GM10266 (cell line): ENCODE measurements around the gene PEMT.

ENCODE experiments used
- DNase-seq: peaks from one replicate; pipeline ENCODE4 v3.0.0; 2012; ENCODE audit errors: extremely low spot score
- TF ChIP-seq, protein P1 (sequence below): IDR thresholded peaks from 2 replicates; pipeline ENCODE4 v1.5.1; 2012; ENCODE audit warnings: mild to moderate bottlenecking, low read depth; ENCODE audit not compliant: control insufficient read depth, insufficient read depth; ENCODE audit errors: missing control alignments

PEMT gene

GRCh38 chr17:17575360-17576251, 15.9 kb downstream of the PEMT start:
- no peak for DNase-seq
- TF ChIP-seq, protein P1, sequence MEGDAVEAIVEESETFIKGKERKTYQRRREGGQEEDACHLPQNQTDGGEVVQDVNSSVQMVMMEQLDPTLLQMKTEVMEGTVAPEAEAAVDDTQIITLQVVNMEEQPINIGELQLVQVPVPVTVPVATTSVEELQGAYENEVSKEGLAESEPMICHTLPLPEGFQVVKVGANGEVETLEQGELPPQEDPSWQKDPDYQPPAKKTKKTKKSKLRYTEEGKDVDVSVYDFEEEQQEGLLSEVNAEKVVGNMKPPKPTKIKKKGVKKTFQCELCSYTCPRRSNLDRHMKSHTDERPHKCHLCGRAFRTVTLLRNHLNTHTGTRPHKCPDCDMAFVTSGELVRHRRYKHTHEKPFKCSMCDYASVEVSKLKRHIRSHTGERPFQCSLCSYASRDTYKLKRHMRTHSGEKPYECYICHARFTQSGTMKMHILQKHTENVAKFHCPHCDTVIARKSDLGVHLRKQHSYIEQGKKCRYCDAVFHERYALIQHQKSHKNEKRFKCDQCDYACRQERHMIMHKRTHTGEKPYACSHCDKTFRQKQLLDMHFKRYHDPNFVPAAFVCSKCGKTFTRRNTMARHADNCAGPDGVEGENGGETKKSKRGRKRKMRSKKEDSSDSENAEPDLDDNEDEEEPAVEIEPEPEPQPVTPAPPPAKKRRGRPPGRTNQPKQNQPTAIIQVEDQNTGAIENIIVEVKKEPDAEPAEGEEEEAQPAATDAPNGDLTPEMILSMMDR, result no peak

GRCh38 chr17:17573912-17574311, 17.6 kb downstream of the PEMT start:
- TF ChIP-seq, protein P1, result no peak
- no peak for DNase-seq

DNA sequence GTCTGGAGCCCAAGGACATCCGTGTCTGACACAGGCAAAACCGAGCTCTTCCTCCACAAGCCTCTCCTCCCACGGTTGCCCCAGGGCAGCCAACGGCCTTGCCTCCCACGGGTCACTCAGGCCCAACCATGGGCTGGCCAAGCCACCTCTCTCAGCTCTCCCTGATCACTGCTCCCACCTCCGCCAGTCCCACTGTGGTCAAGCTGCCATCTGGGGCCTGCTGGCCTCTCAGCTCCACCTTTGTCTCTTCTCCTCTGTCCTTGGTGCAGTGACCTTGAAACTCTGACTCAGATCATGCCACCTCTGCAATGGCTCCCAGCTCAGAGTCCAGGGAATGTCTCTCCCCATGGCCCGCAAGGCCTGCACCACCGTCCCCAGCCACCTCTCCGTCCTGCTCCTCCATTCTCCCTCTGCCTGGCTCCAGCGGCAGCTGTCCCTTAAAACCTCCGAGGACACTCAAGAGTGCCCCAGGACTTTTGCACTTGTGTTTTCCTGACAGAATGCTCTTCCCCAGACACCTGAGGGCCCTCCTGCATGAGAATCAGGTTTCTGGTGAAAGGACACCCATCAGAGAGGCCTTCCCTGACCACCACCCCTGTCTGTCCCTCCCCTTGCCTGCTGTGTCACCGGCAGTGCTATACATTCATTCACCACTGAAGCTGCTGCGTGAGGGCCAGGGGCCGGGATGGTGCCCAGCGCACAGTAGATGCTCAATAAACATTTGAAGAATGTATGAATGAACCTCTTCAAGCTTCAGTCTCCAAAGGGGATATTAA, 19.3 kb downstream of the PEMT start:
- TF ChIP-seq, protein P1, result no peak
- DNase-seq, result no peak

DNA sequence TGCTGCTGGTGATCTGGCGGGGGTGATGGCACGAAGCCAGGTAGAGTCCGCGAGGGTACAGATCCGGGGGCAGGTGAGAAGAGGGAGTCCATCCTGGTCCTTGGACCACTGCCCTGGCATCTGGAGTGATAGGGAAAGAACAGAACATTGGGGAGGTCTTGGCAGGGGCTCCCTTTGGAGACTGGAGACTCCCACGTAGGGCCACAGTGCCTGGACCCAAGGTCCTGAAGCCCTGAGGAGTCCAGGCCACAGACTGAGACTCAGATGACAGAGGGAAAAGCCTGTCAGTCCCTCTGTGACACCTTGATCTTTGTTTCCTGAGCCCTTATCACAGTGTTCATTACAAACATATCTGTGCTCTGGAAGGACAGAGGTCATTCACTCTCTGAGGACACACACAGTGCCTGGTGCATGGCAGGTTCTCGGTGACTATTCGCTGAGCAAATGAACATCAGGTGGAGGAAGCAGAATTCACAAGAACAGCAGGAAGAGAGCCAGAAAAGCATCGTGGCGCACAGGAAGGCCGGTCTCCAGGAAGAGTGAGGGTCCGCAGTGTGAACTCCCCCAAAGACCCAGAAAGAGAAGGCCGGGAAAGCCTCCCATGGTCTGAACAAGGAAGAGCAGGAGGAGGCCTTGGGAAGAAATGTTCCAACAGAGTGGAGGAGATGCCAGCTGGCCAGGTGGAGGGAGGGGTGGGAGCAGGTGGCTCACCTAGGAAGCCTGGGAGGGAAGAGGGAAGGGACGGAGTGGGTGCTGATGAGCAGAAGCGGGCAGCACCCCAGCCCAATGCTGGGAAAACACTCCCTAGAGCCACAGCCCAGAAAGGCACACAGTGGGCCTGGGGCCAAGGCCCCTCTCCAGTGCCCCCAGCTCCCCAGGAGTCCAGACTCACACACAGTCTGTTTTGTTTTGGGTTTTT, 20.5 kb downstream of the PEMT start:
- DNase-seq, result no peak
- TF ChIP-seq, protein P1, result no peak

- TF ChIP-seq, protein P1, result peak; percentile 27
- no peak for DNase-seq
These were observed 21.2 kb downstream of the PEMT start for GRCh38 chr17:17570140-17570797.

DNA sequence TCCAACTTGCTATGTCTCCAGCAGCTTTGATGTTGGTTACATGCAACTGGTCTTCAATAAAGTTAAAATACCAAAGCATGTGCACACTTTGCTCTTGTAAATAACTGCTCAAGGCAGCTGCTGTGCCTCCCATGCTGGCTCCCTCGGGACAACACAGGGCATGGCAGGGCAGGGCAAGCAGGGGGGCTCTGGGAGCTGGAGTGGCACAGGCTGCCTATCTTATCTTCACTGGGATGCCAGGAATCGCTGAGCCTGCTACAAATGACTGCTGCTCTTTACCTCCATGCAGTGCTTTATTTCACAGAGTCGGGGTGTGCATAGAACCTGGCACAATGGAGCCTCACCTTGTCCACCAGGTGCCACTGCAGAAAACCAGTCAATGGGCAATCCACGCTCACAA, 21.8 kb downstream of the PEMT start:
- DNase-seq, result no peak
- TF ChIP-seq, protein P1, result no peak
